GM23338 (cell line): ENCODE data around the gene AKAP13. TPM values are rescaled to one million over a fixed set of nuclear protein-coding genes. Genes with fewer than 3 reads are reported as not detected.

Source experiments
- ATAC-seq: fragments of 200-7000 bp; cut with Tn5 transposase; 3 replicates; pipeline ENCODE4 v1.9.1; 2020
- DNase-seq: peaks from one replicate; pipeline ENCODE4 v3.0.0-alpha.2; 2015; ENCODE audit warnings: low spot score
- H2AFZ ChIP-seq: fragments of 200-600 bp; sonication (generic); 2 replicates; pipeline ENCODE4 v1.8.0; 2016; ENCODE audit warnings: antibody characterized with exemption, mild to moderate bottlenecking, moderate library complexity
- H3F3A ChIP-seq: fragments of 200-600 bp; sonication (generic); replicated peaks from 2 replicates; pipeline ENCODE4 v1.8.0; 2017; ENCODE audit warnings: antibody characterized with exemption, mixed run types, low read depth
- H3K27ac ChIP-seq: fragments of 200-600 bp; sonication (generic); 2 replicates; pipeline ENCODE4 v1.6.1; 2016; ENCODE audit warnings: low read depth
- H3K27me3 ChIP-seq: fragments of 200-600 bp; sonication (generic); 2 replicates; pipeline ENCODE4 v1.8.0; 2016; ENCODE audit warnings: mild to moderate bottlenecking, mixed run types, moderate library complexity; ENCODE audit not compliant: insufficient read depth
- H3K36me3 ChIP-seq: fragments of 200-600 bp; sonication (generic); 2 replicates; pipeline ENCODE4 v1.8.0; 2016; ENCODE audit warnings: mild to moderate bottlenecking; ENCODE audit not compliant: insufficient read depth
- H3K4me1 ChIP-seq: fragments of 200-600 bp; sonication (generic); 2 replicates; pipeline ENCODE4 v1.8.0; 2016; ENCODE audit warnings: mild to moderate bottlenecking, moderate library complexity; ENCODE audit not compliant: insufficient read depth
- H3K4me2 ChIP-seq: fragments of 200-600 bp; sonication (generic); 2 replicates; pipeline ENCODE4 v1.7.1; 2017; ENCODE audit warnings: mixed run types
- H3K4me3 ChIP-seq: fragments of 200-600 bp; sonication (generic); 2 replicates; pipeline ENCODE4 v1.6.1; 2016; ENCODE audit warnings: mixed run types
- H3K79me2 ChIP-seq: fragments of 200-600 bp; sonication (generic); replicated peaks from 2 replicates; pipeline ENCODE4 v1.8.0; 2017; ENCODE audit warnings: mild to moderate bottlenecking; ENCODE audit not compliant: insufficient read depth
- H3K9me2 ChIP-seq: fragments of 200-600 bp; sonication (generic); 2 replicates; pipeline ENCODE4 v1.8.0; 2017; ENCODE audit not compliant: insufficient read depth
- H4K20me1 ChIP-seq: fragments of 200-600 bp; sonication (generic); replicated peaks from 2 replicates; pipeline ENCODE4 v1.8.0; 2017; ENCODE audit warnings: mild to moderate bottlenecking; ENCODE audit not compliant: insufficient read depth
- H3K27ac Mint-ChIP-seq: 2 replicates; pipeline ENCODE4 v1.8.0; 2020; ENCODE audit warnings: inconsistent platforms, mild to moderate bottlenecking, moderate library complexity, mixed read lengths
- H3K27me3 Mint-ChIP-seq: 3 replicates; pipeline ENCODE4 v1.8.0; 2022; ENCODE audit warnings: low read depth, mild to moderate bottlenecking, moderate library complexity, mixed read lengths, inconsistent platforms; ENCODE audit not compliant: insufficient read depth, poor library complexity
- H3K36me3 Mint-ChIP-seq: 3 replicates; pipeline ENCODE4 v1.8.0; 2021; ENCODE audit warnings: low read depth, mild to moderate bottlenecking, inconsistent platforms, moderate library complexity, mixed read lengths
- H3K4me1 Mint-ChIP-seq: 3 replicates; pipeline ENCODE4 v1.8.0; 2020; ENCODE audit warnings: mild to moderate bottlenecking, inconsistent platforms, mixed read lengths
- H3K4me3 Mint-ChIP-seq: 3 replicates; pipeline ENCODE4 v1.8.0; 2021; ENCODE audit warnings: moderate library complexity, mild to moderate bottlenecking, inconsistent platforms, mixed read lengths
- H3K9me3 Mint-ChIP-seq: 3 replicates; pipeline ENCODE4 v1.8.0; 2020; ENCODE audit warnings: moderate library complexity, mild to moderate bottlenecking, inconsistent platforms, mixed read lengths
- CREB1 ChIP-seq: fragments of 250-450 bp; sonication (Bioruptor Pico); IDR thresholded peaks from 2 replicates; pipeline ENCODE4 v1.5.0; 2020; ENCODE audit warnings: low read depth, mild to moderate bottlenecking, moderate library complexity
- EZH2 ChIP-seq: fragments of 200-600 bp; sonication (generic); IDR thresholded peaks from one replicate; pipeline ENCODE4 v1.8.0; 2017; ENCODE audit warnings: antibody characterized with exemption, mild to moderate bottlenecking, low read depth; ENCODE audit not compliant: unreplicated experiment
- EZH2phosphoT487 ChIP-seq: fragments of 200-600 bp; sonication (generic); IDR thresholded peaks from one replicate; pipeline ENCODE4 v1.8.1; 2018; ENCODE audit warnings: antibody characterized with exemption; ENCODE audit not compliant: unreplicated experiment
- JUNB ChIP-seq: IDR thresholded peaks from one replicate; pipeline ENCODE4 v1.6.1; 2016; ENCODE audit warnings: antibody characterized with exemption; ENCODE audit not compliant: unreplicated experiment
- NANOG ChIP-seq: IDR thresholded peaks from 2 replicates; pipeline ENCODE4 v1.6.1; 2016; ENCODE audit warnings: antibody characterized with exemption, borderline replicate concordance
- POLR2AphosphoS5 ChIP-seq: IDR thresholded peaks from 2 replicates; pipeline ENCODE4 v1.6.1; 2016; ENCODE audit warnings: antibody characterized with exemption, low read depth
- STAT1 ChIP-seq: IDR thresholded peaks from one replicate; pipeline ENCODE4 v1.6.1; 2016; ENCODE audit warnings: antibody characterized with exemption; ENCODE audit not compliant: unreplicated experiment
- ZNF114 ChIP-seq: fragments of 250-450 bp; sonication (Bioruptor Pico); IDR thresholded peaks from 2 replicates; pipeline ENCODE4 v1.5.0; 2020; ENCODE audit warnings: mild to moderate bottlenecking, moderate library complexity
- ZNF331 ChIP-seq: fragments of 250-450 bp; sonication (Bioruptor Pico); IDR thresholded peaks from 2 replicates; pipeline ENCODE4 v1.5.0; 2020; ENCODE audit warnings: low read depth, mild to moderate bottlenecking, moderate library complexity
- polyA plus RNA-seq: library from polyadenylated mRNA; unstranded; fragments of >200 nt; fragmentation: Nextera tagmentation; extraction: Ambion mirVana; gene quantifications from 2 replicates; pipeline ENCODE4 v1.2.1, GENCODE V29; 2016
- total RNA-seq: library from RNA; depleted of rRNA; stranded (reverse); fragments of >200 nt; shearing (Covaris generic); gene quantifications from 2 replicates; pipeline ENCODE4 v1.2.3, GENCODE V29; 2014
- TF ChIP-seq, protein P1 (sequence below): IDR thresholded peaks from 2 replicates; pipeline ENCODE4 v1.6.1; 2016; ENCODE audit warnings: antibody characterized with exemption
- TF ChIP-seq, protein P2 (sequence below): IDR thresholded peaks from one replicate; pipeline ENCODE4 v1.6.1; 2018; ENCODE audit warnings: antibody characterized with exemption; ENCODE audit not compliant: unreplicated experiment
- TF ChIP-seq, protein P3 (sequence below), 2 experiments: fragments of 200-600 bp in 1 of 2; sonication (generic) in 1 of 2; conservative IDR thresholded peaks; 2 replicates each; pipeline versions ENCODE4 v1.5.1 to v1.6.1; 2016 to 2017; ENCODE audit warnings: antibody characterized with exemption in 2 of 2, low read depth in 2 of 2, mild to moderate bottlenecking in 2 of 2, moderate library complexity in 1 of 2
- TF ChIP-seq, protein P4 (sequence below): fragments of 250-450 bp; sonication (Bioruptor Pico); IDR thresholded peaks from 2 replicates; pipeline ENCODE4 v1.5.0; 2020; ENCODE audit warnings: mild to moderate bottlenecking, moderate library complexity

Gene AKAP13
- total and polyA plus RNA-seq, 2 experiments from 2014 or later: 46.2 to 60.7 TPM

DNA sequence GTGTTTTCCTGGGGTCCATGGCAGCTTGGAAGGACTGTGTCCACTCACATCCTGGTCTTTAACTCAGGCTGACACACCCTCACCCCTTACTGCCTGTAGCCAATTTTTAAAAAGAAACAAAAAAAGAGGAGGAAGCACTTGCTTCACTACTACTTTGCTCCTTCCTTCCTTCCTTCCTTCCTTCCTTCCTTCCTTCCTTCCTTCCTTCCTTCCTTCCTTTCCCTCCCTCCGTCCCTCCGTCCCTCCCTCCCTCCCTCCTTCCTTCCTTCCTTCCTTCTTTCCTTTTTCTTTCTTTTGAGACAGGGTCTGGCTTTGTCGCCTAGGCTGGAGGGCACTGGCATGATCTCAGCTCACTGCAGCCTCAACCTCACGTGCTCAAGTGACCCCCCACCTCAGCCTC is 25.5 kb upstream of the AKAP13 start:
- TF ChIP-seq NANOG (no peak), CREB1 (CRISPR knock-in tag) (no peak), EZH2 (no peak), ZNF114 (no peak), STAT1 (no peak), EZH2phosphoT487 (no peak), ZNF331 (CRISPR knock-in tag) (no peak), POLR2AphosphoS5 (no peak), JUNB (no peak)
- TF ChIP-seq, protein P1, sequence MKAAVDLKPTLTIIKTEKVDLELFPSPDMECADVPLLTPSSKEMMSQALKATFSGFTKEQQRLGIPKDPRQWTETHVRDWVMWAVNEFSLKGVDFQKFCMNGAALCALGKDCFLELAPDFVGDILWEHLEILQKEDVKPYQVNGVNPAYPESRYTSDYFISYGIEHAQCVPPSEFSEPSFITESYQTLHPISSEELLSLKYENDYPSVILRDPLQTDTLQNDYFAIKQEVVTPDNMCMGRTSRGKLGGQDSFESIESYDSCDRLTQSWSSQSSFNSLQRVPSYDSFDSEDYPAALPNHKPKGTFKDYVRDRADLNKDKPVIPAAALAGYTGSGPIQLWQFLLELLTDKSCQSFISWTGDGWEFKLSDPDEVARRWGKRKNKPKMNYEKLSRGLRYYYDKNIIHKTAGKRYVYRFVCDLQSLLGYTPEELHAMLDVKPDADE: no peak
- TF ChIP-seq, protein P2, sequence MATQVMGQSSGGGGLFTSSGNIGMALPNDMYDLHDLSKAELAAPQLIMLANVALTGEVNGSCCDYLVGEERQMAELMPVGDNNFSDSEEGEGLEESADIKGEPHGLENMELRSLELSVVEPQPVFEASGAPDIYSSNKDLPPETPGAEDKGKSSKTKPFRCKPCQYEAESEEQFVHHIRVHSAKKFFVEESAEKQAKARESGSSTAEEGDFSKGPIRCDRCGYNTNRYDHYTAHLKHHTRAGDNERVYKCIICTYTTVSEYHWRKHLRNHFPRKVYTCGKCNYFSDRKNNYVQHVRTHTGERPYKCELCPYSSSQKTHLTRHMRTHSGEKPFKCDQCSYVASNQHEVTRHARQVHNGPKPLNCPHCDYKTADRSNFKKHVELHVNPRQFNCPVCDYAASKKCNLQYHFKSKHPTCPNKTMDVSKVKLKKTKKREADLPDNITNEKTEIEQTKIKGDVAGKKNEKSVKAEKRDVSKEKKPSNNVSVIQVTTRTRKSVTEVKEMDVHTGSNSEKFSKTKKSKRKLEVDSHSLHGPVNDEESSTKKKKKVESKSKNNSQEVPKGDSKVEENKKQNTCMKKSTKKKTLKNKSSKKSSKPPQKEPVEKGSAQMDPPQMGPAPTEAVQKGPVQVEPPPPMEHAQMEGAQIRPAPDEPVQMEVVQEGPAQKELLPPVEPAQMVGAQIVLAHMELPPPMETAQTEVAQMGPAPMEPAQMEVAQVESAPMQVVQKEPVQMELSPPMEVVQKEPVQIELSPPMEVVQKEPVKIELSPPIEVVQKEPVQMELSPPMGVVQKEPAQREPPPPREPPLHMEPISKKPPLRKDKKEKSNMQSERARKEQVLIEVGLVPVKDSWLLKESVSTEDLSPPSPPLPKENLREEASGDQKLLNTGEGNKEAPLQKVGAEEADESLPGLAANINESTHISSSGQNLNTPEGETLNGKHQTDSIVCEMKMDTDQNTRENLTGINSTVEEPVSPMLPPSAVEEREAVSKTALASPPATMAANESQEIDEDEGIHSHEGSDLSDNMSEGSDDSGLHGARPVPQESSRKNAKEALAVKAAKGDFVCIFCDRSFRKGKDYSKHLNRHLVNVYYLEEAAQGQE: no peak
- TF ChIP-seq, protein P3, sequence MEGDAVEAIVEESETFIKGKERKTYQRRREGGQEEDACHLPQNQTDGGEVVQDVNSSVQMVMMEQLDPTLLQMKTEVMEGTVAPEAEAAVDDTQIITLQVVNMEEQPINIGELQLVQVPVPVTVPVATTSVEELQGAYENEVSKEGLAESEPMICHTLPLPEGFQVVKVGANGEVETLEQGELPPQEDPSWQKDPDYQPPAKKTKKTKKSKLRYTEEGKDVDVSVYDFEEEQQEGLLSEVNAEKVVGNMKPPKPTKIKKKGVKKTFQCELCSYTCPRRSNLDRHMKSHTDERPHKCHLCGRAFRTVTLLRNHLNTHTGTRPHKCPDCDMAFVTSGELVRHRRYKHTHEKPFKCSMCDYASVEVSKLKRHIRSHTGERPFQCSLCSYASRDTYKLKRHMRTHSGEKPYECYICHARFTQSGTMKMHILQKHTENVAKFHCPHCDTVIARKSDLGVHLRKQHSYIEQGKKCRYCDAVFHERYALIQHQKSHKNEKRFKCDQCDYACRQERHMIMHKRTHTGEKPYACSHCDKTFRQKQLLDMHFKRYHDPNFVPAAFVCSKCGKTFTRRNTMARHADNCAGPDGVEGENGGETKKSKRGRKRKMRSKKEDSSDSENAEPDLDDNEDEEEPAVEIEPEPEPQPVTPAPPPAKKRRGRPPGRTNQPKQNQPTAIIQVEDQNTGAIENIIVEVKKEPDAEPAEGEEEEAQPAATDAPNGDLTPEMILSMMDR (conservative IDR thresholded peaks at IDR 0.05; ENCODE audit: low read depth in 2 of 2): no peak
- TF ChIP-seq, protein P4, sequence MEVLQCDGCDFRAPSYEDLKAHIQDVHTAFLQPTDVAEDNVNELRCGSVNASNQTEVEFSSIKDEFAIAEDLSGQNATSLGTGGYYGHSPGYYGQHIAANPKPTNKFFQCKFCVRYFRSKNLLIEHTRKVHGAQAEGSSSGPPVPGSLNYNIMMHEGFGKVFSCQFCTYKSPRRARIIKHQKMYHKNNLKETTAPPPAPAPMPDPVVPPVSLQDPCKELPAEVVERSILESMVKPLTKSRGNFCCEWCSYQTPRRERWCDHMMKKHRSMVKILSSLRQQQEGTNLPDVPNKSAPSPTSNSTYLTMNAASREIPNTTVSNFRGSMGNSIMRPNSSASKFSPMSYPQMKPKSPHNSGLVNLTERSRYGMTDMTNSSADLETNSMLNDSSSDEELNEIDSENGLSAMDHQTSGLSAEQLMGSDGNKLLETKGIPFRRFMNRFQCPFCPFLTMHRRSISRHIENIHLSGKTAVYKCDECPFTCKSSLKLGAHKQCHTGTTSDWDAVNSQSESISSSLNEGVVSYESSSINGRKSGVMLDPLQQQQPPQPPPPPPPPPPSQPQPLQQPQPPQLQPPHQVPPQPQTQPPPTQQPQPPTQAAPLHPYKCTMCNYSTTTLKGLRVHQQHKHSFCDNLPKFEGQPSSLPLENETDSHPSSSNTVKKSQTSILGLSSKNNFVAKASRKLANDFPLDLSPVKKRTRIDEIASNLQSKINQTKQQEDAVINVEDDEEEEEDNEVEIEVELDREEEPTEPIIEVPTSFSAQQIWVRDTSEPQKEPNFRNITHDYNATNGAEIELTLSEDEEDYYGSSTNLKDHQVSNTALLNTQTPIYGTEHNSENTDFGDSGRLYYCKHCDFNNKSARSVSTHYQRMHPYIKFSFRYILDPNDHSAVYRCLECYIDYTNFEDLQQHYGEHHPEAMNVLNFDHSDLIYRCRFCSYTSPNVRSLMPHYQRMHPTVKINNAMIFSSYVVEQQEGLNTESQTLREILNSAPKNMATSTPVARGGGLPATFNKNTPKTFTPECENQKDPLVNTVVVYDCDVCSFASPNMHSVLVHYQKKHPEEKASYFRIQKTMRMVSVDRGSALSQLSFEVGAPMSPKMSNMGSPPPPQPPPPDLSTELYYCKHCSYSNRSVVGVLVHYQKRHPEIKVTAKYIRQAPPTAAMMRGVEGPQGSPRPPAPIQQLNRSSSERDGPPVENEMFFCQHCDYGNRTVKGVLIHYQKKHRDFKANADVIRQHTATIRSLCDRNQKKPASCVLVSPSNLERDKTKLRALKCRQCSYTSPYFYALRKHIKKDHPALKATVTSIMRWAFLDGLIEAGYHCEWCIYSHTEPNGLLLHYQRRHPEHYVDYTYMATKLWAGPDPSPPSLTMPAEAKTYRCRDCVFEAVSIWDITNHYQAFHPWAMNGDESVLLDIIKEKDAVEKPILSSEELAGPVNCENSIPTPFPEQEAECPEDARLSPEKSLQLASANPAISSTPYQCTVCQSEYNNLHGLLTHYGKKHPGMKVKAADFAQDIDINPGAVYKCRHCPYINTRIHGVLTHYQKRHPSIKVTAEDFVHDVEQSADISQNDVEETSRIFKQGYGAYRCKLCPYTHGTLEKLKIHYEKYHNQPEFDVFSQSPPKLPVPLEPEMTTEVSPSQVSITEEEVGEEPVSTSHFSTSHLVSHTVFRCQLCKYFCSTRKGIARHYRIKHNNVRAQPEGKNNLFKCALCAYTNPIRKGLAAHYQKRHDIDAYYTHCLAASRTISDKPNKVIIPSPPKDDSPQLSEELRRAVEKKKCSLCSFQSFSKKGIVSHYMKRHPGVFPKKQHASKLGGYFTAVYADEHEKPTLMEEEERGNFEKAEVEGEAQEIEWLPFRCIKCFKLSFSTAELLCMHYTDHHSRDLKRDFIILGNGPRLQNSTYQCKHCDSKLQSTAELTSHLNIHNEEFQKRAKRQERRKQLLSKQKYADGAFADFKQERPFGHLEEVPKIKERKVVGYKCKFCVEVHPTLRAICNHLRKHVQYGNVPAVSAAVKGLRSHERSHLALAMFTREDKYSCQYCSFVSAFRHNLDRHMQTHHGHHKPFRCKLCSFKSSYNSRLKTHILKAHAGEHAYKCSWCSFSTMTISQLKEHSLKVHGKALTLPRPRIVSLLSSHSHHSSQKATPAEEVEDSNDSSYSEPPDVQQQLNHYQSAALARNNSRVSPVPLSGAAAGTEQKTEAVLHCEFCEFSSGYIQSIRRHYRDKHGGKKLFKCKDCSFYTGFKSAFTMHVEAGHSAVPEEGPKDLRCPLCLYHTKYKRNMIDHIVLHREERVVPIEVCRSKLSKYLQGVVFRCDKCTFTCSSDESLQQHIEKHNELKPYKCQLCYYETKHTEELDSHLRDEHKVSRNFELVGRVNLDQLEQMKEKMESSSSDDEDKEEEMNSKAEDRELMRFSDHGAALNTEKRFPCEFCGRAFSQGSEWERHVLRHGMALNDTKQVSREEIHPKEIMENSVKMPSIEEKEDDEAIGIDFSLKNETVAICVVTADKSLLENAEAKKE: no peak
- Histone ChIP-seq H3K4me2 (no peak overlapping the region), H3K36me3 (no peaks in the 10 kb centered on the region), H3F3A (no peaks in the 10 kb centered on the region), H3K4me1 (no peaks in the 10 kb centered on the region), H3K27me3 (no peaks in the 10 kb centered on the region), H3K79me2 (no peaks in the 10 kb centered on the region), H3K4me3 (no peak overlapping the region), H4K20me1 (no peaks in the 10 kb centered on the region), H3K27ac (no peak overlapping the region), H3K9me2 (no peaks in the 10 kb centered on the region), H2AFZ (no peak overlapping the region)
- Mint-ChIP-seq H3K27ac (no peak overlapping the region), H3K4me1 (no peaks in the 10 kb centered on the region), H3K27me3 (no peaks in the 10 kb centered on the region), H3K9me3 (no peaks in the 10 kb centered on the region), H3K4me3 (no peak overlapping the region), H3K36me3 (no peaks in the 10 kb centered on the region)
- DNase-seq (no peak), ATAC-seq (no peak)
